Measurements from ENCODE around the gene LRP8.

DNA sequence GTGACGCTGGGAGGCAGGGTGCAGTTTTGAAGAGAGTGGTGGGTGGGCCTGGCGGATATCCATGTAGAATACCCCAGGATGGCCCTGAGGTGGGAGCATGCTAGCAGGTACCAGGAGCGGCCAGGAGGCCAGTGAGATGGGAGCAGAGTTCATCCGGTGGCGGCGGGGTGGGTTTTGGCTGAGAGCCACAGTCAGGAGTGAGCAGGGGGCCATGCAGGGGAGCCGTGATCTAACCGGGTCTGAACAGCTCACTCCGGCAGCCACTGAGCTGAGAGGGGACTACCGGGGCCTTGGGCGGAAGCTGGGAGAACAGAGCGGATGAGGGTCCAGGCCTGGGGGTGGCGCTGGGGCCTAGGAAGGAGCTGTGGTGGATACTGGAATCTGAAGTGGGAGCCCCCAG is 47.6 kb upstream of the LRP8 start:
- TF ChIP-seq, protein P1, sequence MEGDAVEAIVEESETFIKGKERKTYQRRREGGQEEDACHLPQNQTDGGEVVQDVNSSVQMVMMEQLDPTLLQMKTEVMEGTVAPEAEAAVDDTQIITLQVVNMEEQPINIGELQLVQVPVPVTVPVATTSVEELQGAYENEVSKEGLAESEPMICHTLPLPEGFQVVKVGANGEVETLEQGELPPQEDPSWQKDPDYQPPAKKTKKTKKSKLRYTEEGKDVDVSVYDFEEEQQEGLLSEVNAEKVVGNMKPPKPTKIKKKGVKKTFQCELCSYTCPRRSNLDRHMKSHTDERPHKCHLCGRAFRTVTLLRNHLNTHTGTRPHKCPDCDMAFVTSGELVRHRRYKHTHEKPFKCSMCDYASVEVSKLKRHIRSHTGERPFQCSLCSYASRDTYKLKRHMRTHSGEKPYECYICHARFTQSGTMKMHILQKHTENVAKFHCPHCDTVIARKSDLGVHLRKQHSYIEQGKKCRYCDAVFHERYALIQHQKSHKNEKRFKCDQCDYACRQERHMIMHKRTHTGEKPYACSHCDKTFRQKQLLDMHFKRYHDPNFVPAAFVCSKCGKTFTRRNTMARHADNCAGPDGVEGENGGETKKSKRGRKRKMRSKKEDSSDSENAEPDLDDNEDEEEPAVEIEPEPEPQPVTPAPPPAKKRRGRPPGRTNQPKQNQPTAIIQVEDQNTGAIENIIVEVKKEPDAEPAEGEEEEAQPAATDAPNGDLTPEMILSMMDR (conservative IDR thresholded peaks at IDR 0.05; ENCODE audit: low read length): no peak
- no peak for TF ChIP-seq EZH2phosphoT487 (IDR thresholded peaks at IDR 0.05; ENCODE audit: borderline replicate concordance)
